Astrocyte (in vitro differentiated cells and primary cell): ENCODE measurements around the gene BICC1. TPM values are rescaled to one million over a fixed set of nuclear protein-coding genes. Genes with fewer than 3 reads are reported as not detected.

Source experiments
- DNase-seq: peaks from one replicate; pipeline ENCODE4 v3.0.0-alpha.2; 2010; ENCODE audit warnings: low read depth
- FAIRE-seq: peaks from 2 replicates; lab custom pipeline; 2011; peaks lifted over from hg19 to GRCh38; lab: Jason Lieb, UNC
- H2AFZ ChIP-seq: 2 replicates; pipeline ENCODE4 v1.6.0; 2012; ENCODE audit warnings: low read depth, low read length, inconsistent platforms
- H3K27ac ChIP-seq: 2 replicates; pipeline ENCODE4 v1.5.1; 2011; ENCODE audit warnings: low read depth, low read length, inconsistent platforms
- H3K27me3 ChIP-seq: 2 replicates; pipeline ENCODE4 v1.6.0; 2011; ENCODE audit warnings: low read length, inconsistent platforms; ENCODE audit not compliant: insufficient read depth
- H3K36me3 ChIP-seq: 2 replicates; pipeline ENCODE4 v1.5.1; 2011; ENCODE audit warnings: low read length, inconsistent platforms; ENCODE audit not compliant: insufficient read depth
- H3K4me1 ChIP-seq: 2 replicates; pipeline ENCODE4 v1.5.1; 2011; ENCODE audit warnings: low read length, inconsistent platforms; ENCODE audit not compliant: insufficient read depth
- H3K4me2 ChIP-seq: 2 replicates; pipeline ENCODE4 v1.6.0; 2012; ENCODE audit warnings: low read length, inconsistent platforms
- H3K4me3 ChIP-seq: 2 replicates; pipeline ENCODE4 v1.5.1; 2011; ENCODE audit warnings: low read depth, mild to moderate bottlenecking, low read length, inconsistent platforms; ENCODE audit not compliant: insufficient read depth
- H3K79me2 ChIP-seq: 2 replicates; pipeline ENCODE4 v1.6.0; 2012; ENCODE audit warnings: mild to moderate bottlenecking, low read length, inconsistent platforms; ENCODE audit not compliant: insufficient read depth
- H3K9ac ChIP-seq: 2 replicates; pipeline ENCODE4 v1.6.0; 2012; ENCODE audit warnings: mild to moderate bottlenecking, low read length, inconsistent platforms
- H3K9me3 ChIP-seq: 2 replicates; pipeline ENCODE4 v1.5.1; 2012; ENCODE audit warnings: low read depth, mild to moderate bottlenecking, low read length, inconsistent platforms; ENCODE audit not compliant: insufficient read depth
- H4K20me1 ChIP-seq: 2 replicates; pipeline ENCODE4 v1.6.0; 2012; ENCODE audit warnings: low read length, inconsistent platforms; ENCODE audit not compliant: insufficient read depth
- H3K27ac Mint-ChIP-seq: one replicate; pipeline ENCODE4 v1.8.0; 2021; ENCODE audit warnings: mild to moderate bottlenecking, mixed read lengths; ENCODE audit not compliant: unreplicated experiment
- H3K27me3 Mint-ChIP-seq: one replicate; pipeline ENCODE4 v1.8.0; 2021; ENCODE audit warnings: low read depth, mixed read lengths; ENCODE audit not compliant: unreplicated experiment
- H3K36me3 Mint-ChIP-seq: one replicate; pipeline ENCODE4 v1.8.0; 2021; ENCODE audit warnings: low read depth, mixed read lengths; ENCODE audit not compliant: unreplicated experiment
- H3K4me1 Mint-ChIP-seq: one replicate; pipeline ENCODE4 v1.8.0; 2021; ENCODE audit warnings: low read depth, mixed read lengths; ENCODE audit not compliant: unreplicated experiment
- H3K4me3 Mint-ChIP-seq: one replicate; pipeline ENCODE4 v1.8.0; 2021; ENCODE audit warnings: mild to moderate bottlenecking, moderate library complexity, mixed read lengths; ENCODE audit not compliant: unreplicated experiment
- H3K9me3 Mint-ChIP-seq: one replicate; pipeline ENCODE4 v1.8.0; 2021; ENCODE audit warnings: mild to moderate bottlenecking, mixed read lengths; ENCODE audit not compliant: unreplicated experiment
- EZH2 ChIP-seq: IDR thresholded peaks from 2 replicates; pipeline ENCODE4 v1.6.1; 2012; ENCODE audit warnings: mild to moderate bottlenecking, low read length, inconsistent platforms; ENCODE audit not compliant: insufficient read depth
- total RNA-seq: library from RNA; stranded (reverse); gene quantifications from 2 replicates; pipeline ENCODE4 v1.2.1, GENCODE V29; 2021
- TF ChIP-seq, protein P1 (sequence below): IDR thresholded peaks from 2 replicates; pipeline ENCODE4 v1.5.1; 2011; ENCODE audit warnings: low read depth, mild to moderate bottlenecking, inconsistent platforms, low read length, moderate library complexity; ENCODE audit not compliant: insufficient read depth

The BICC1 gene
- total RNA-seq, 1 donor from 2014 or later = 23.0 TPM

DNA sequence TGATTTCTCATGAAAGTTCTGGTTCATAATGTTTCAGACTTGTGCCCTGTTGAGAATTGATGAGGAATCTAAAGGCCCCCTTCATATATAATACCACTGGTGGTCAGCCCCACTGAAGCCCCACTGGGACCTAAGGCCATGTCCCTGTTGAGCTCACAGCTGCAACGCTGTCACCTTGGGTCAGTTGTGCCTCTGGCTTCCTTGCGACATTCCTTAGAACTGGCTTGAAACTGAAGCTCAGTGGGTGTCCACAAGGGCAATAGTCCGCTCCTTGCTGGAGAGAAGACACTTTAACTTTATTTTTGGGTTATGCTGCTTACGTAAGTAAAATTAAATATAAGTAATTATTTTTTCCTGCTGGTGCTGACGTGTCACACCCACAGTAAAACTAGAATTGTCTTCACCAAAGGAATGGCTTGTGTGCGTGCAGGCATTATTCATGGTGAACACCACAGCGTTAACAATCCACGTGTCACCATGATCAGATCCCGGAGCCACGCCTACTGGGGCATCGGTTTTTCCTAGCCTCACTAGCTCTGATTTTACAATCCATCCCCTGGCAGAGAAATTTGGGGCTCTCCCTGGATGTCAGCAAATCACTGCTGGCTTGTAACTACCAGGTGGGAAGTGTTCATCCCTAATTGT, 66.5 kb downstream of the BICC1 start:
- H3K4me3 Mint-ChIP-seq = no peak overlapping the region
- H3K27ac ChIP-seq = no peak overlapping the region
- H3K4me1 Mint-ChIP-seq = peaks cover 4% of the 10 kb centered on the region
- H3K4me1 ChIP-seq = peaks cover 4% of the 10 kb centered on the region
- H3K4me3 ChIP-seq = no peak overlapping the region
- DNase-seq = no peak
- H2AFZ ChIP-seq = no peak overlapping the region
- no peaks in the 10 kb centered on the region for H3K36me3 ChIP-seq
- H3K27me3 Mint-ChIP-seq = no peaks in the 10 kb centered on the region
- TF ChIP-seq, protein P1, sequence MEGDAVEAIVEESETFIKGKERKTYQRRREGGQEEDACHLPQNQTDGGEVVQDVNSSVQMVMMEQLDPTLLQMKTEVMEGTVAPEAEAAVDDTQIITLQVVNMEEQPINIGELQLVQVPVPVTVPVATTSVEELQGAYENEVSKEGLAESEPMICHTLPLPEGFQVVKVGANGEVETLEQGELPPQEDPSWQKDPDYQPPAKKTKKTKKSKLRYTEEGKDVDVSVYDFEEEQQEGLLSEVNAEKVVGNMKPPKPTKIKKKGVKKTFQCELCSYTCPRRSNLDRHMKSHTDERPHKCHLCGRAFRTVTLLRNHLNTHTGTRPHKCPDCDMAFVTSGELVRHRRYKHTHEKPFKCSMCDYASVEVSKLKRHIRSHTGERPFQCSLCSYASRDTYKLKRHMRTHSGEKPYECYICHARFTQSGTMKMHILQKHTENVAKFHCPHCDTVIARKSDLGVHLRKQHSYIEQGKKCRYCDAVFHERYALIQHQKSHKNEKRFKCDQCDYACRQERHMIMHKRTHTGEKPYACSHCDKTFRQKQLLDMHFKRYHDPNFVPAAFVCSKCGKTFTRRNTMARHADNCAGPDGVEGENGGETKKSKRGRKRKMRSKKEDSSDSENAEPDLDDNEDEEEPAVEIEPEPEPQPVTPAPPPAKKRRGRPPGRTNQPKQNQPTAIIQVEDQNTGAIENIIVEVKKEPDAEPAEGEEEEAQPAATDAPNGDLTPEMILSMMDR = no peak
- TF ChIP-seq EZH2 = no peak
- H3K9me3 ChIP-seq = no peaks in the 10 kb centered on the region
- no peak overlapping the region for H3K4me2 ChIP-seq
- peaks cover 68% of the 10 kb centered on the region for H4K20me1 ChIP-seq
- H3K9me3 Mint-ChIP-seq = peaks cover 5% of the 10 kb centered on the region
- peaks cover 2% of the 10 kb centered on the region for H3K36me3 Mint-ChIP-seq
- no peaks in the 10 kb centered on the region for H3K27me3 ChIP-seq
- no peak overlapping the region for H3K9ac ChIP-seq
- H3K27ac Mint-ChIP-seq = no peak overlapping the region
- no peak for FAIRE-seq
- peaks cover 95% of the 10 kb centered on the region for H3K79me2 ChIP-seq

DNA sequence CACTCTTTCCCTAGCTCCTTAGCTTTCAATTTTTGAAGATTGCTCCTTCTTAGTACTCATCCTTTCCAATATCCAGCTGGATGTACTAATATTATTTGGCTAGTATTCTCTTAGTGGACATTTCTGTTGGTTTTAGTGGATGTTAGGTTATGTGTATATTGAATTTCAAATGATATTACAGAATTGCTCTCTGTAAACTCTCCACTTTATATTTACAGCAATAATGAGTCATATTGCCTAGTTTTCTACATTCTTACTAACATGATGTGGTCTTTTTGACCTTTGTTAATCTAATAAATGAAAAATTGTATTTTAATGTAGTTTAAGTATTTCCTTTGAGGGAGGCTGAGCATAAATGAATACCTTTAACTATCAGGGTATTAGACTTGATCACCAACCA, 69.4 kb downstream of the BICC1 start:
- Histone ChIP-seq H3K9ac (no peak overlapping the region), H3K27ac (no peak overlapping the region), H3K4me2 (no peak overlapping the region), H3K27me3 (no peaks in the 10 kb centered on the region), H3K79me2 (peaks cover 95% of the 10 kb centered on the region), H3K36me3 (no peaks in the 10 kb centered on the region), H3K4me1 (peaks cover 1% of the 10 kb centered on the region), H3K9me3 (no peaks in the 10 kb centered on the region), H4K20me1 (peaks cover 70% of the 10 kb centered on the region), H2AFZ (no peak overlapping the region), H3K4me3 (no peak overlapping the region)
- no peak overlapping the region for H3K4me3 Mint-ChIP-seq
- H3K36me3 Mint-ChIP-seq = peaks cover 7% of the 10 kb centered on the region
- H3K27me3 Mint-ChIP-seq = no peaks in the 10 kb centered on the region
- DNase-seq = no peak
- peaks cover 5% of the 10 kb centered on the region for H3K9me3 Mint-ChIP-seq
- TF ChIP-seq, protein P1 = no peak
- no peak for TF ChIP-seq EZH2
- H3K27ac Mint-ChIP-seq = no peak overlapping the region
- FAIRE-seq = no peak
- H3K4me1 Mint-ChIP-seq = peaks cover 4% of the 10 kb centered on the region

DNA sequence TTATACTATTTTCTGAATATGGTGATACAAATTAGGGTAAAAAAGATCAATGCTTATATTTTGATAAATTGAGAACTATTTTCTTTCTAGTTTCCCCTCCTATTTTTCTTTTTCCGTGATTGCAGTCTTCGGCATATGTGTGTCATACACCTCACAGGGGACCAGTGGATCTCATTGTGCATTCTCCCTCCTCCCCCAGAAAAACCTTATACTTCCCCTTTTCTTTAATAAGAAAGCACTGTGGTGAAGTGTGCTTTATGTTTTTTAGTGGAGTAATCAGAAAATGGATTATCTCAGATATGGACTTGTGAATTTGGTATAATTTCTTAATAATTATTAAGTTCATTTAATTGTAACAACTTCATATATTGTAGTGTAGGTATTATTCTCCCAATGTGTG, 72.8 kb downstream of the BICC1 start:
- no peak overlapping the region for H2AFZ ChIP-seq
- no peaks in the 10 kb centered on the region for H3K9me3 ChIP-seq
- H3K4me1 Mint-ChIP-seq = peaks cover 14% of the 10 kb centered on the region
- peaks cover 85% of the 10 kb centered on the region for H3K79me2 ChIP-seq
- no peak overlapping the region for H3K4me3 Mint-ChIP-seq
- H3K4me1 ChIP-seq = peaks cover 7% of the 10 kb centered on the region
- H3K27me3 ChIP-seq = no peaks in the 10 kb centered on the region
- TF ChIP-seq, protein P1 = no peak
- TF ChIP-seq EZH2 = no peak
- H3K36me3 ChIP-seq = peaks cover 4% of the 10 kb centered on the region
- H4K20me1 ChIP-seq = peaks cover 71% of the 10 kb centered on the region
- no peaks in the 10 kb centered on the region for H3K27me3 Mint-ChIP-seq
- no peak overlapping the region for H3K9ac ChIP-seq
- DNase-seq = no peak
- peaks cover 5% of the 10 kb centered on the region for H3K9me3 Mint-ChIP-seq
- H3K27ac ChIP-seq = no peak overlapping the region
- H3K36me3 Mint-ChIP-seq = peaks cover 9% of the 10 kb centered on the region
- H3K4me2 ChIP-seq = no peak overlapping the region
- no peak overlapping the region for H3K4me3 ChIP-seq
- FAIRE-seq = no peak
- H3K27ac Mint-ChIP-seq = no peak overlapping the region
